Prostate gland (tissue), 2 donors: ENCODE results near the gene DLG2. TPM values are rescaled to one million over a fixed set of nuclear protein-coding genes. Genes with fewer than 3 reads are reported as not detected.

ENCODE experiments used
- DNase-seq: peaks from one replicate; pipeline ENCODE4 v3.0.0-alpha.2; 2019; ENCODE audit warnings: low spot score
- H3K27ac ChIP-seq, 2 donors: fragments of 200-600 bp; sonication (generic); 2 replicates each; pipeline ENCODE4 v1.5.1; 2017 to 2019
- H3K27me3 ChIP-seq: fragments of 200-600 bp; sonication (generic); replicated peaks from 2 replicates; pipeline ENCODE4 v1.5.1; 2019; ENCODE audit not compliant: insufficient read depth
- H3K36me3 ChIP-seq, 2 donors: fragments of 200-600 bp; sonication (generic); 1 replicate in 1 of 2; 2 replicates in 1 of 2; pipeline versions ENCODE4 v1.5.1 to v1.8.1; 2017 to 2019
- H3K4me1 ChIP-seq: fragments of 200-600 bp; sonication (generic); replicated peaks from 2 replicates; pipeline ENCODE4 v1.5.1; 2019
- H3K4me3 ChIP-seq, 2 donors: fragments of 200-600 bp; sonication (generic); 2 replicates each; pipeline ENCODE4 v1.5.1; 2017 to 2019
- H3K9me3 ChIP-seq: fragments of 200-600 bp; sonication (generic); 2 replicates; pipeline ENCODE4 v1.5.1; 2017
- CTCF ChIP-seq, 4 experiments: fragments of 200-600 bp in 2 of 4; fragments of 450-650 bp in 2 of 4; sonication (generic) in 2 of 4; IDR thresholded peaks; 1 replicate in 3 of 4; 2 replicates in 1 of 4; pipeline ENCODE4 v1.5.1; 2016 to 2019; ENCODE audit warnings: antibody characterized with exemption in 4 of 4, mild to moderate bottlenecking in 2 of 4, moderate library complexity in 2 of 4
- POLR2A ChIP-seq: fragments of 450-650 bp; IDR thresholded peaks from one replicate; pipeline ENCODE4 v1.6.1; 2016; ENCODE audit warnings: antibody characterized with exemption, mild to moderate bottlenecking
- POLR2AphosphoS5 ChIP-seq: sonication (generic); formaldehyde crosslinking; IDR thresholded peaks from one replicate; pipeline ENCODE4 v1.6.1; 2017; ENCODE audit warnings: antibody characterized with exemption
- WGBS: methylation state at CpG from one replicate; pipeline ENCODE4 v1.1.5; 2018; 5-methylcytosine and 5-hydroxymethylcytosine counted together
- intact Hi-C: fragments of 100-400 bp; cut with DNase I; formaldehyde crosslinking; loops from one replicate; pipeline ENCODE4 v1.14.2; 2022
- total RNA-seq, 2 donors: library from RNA; depleted of rRNA; stranded (reverse); fragments of >200 nt; gene quantifications; one replicate each; pipeline ENCODE4 v1.1.0, GENCODE V29; 2016

DLG2 gene
- total RNA-seq, 2 donors from 2014 or later: 9.8 to 16.2 TPM

DNA sequence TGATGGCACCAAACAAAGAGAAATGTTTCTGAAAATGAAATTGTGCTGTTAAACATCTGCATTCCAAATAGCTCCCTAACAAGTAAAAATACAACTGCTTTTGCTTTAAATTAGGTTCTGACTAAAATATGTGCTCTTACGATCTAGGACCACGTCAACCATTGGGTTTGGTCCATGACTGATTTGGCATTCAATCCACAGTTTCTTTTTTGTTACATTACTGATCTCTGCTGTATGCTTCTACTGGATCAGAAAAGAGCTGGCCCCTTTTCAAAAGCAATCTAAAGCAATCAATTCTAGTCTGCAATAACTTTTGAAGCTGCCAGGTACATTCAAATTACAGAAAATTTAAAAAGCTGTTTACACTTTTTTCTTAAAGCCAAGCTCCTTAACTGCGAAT, 1293.9 kb downstream of the DLG2 start:
- Histone ChIP-seq H3K27me3 (no peaks in the 10 kb centered on the region), H3K36me3 (no peaks in the 10 kb centered on the region), H3K4me3 (no peak overlapping the region), H3K4me1 (no peaks in the 10 kb centered on the region), H3K9me3 (no peaks in the 10 kb centered on the region), H3K27ac (no peak overlapping the region)
- intact Hi-C loops: no loop called here
- TF ChIP-seq POLR2AphosphoS5 (no peak), POLR2A (no peak), CTCF (IDR thresholded peaks at IDR 0.05) (no peak)
- DNase-seq: no peak
- WGBS: 61% methylated on average over 3 of the region's 3 CpGs

- no peak for TF ChIP-seq POLR2AphosphoS5
- no peak for TF ChIP-seq CTCF (IDR thresholded peaks at IDR 0.05)
- no peak for TF ChIP-seq POLR2A
- H3K9me3 ChIP-seq: no peaks in the 10 kb centered on the region
- no peaks in the 10 kb centered on the region for H3K36me3 ChIP-seq
- no peak overlapping the region for H3K4me3 ChIP-seq
- DNase-seq: no peak
- no peaks in the 10 kb centered on the region for H3K4me1 ChIP-seq
- H3K27ac ChIP-seq: no peak overlapping the region
- intact Hi-C loops: no loop called here
- H3K27me3 ChIP-seq: no peaks in the 10 kb centered on the region
These were observed 1304.9 kb downstream of the DLG2 start for GRCh38 chr11:84322211-84322610.

DNA sequence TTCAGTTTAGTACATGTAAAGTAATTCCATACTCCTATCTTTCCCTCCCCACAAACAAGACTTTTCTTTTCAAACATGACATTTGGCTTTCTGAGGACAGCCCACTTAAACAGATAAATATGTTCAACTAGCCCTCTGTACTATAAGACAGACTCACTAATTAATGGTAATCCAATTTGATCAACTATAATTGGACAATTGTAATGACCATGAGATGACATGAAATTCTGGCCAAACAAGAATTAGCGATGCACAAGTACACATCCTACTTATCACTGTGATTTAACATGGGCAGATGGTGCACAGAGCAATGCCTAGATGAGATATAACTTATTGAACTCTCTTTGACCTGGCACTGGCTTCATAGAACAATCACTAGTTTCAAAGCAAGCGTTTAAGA, 1307.3 kb downstream of the DLG2 start:
- H3K9me3 ChIP-seq: no peaks in the 10 kb centered on the region
- no peak for DNase-seq
- no peak overlapping the region for H3K27ac ChIP-seq
- 87% methylated on average over 2 of the region's 2 CpGs for WGBS
- TF ChIP-seq POLR2A: no peak
- TF ChIP-seq CTCF (IDR thresholded peaks at IDR 0.05): no peak
- TF ChIP-seq POLR2AphosphoS5: no peak
- H3K4me3 ChIP-seq: no peak overlapping the region
- intact Hi-C loops: no loop called here
- no peaks in the 10 kb centered on the region for H3K4me1 ChIP-seq
- no peaks in the 10 kb centered on the region for H3K27me3 ChIP-seq
- no peaks in the 10 kb centered on the region for H3K36me3 ChIP-seq

GRCh38 chr11:84316866-84317555, 1310.1 kb downstream of the DLG2 start:
- H3K4me1 ChIP-seq: no peaks in the 10 kb centered on the region
- H3K27me3 ChIP-seq: no peaks in the 10 kb centered on the region
- H3K27ac ChIP-seq: no peak overlapping the region
- WGBS: 46% methylated on average over 13 of the region's 15 CpGs
- no peaks in the 10 kb centered on the region for H3K9me3 ChIP-seq
- no peak overlapping the region for H3K4me3 ChIP-seq
- DNase-seq: no peak
- no peak for TF ChIP-seq CTCF (IDR thresholded peaks at IDR 0.05)
- no peak for TF ChIP-seq POLR2AphosphoS5
- TF ChIP-seq POLR2A: no peak
- intact Hi-C loops: no loop called here
- H3K36me3 ChIP-seq: no peaks in the 10 kb centered on the region

DNA sequence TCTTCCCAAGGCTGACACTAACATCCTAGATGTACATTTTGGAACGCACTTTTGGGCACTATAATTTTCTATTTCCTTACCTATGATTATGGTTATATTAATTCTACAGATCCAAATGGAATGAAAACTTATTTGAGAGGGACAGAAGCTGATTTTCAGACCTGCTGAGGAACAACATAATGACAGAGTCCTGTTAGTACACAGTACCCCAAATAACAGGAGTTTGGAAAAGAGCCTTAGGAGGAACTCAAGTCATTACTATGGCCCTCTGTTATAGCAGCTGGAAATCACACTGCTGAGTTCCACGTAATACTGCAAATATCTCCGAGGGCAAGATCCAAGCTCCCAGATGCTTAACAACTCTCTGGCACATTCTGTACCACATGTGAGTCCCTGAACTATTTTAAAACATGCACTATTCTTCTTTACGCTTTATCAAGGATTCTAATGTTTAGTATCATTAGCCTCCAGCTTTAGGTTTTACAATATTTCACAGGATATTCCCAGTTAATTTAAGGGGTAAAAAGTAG, 1313.2 kb downstream of the DLG2 start:
- H3K36me3 ChIP-seq: no peaks in the 10 kb centered on the region
- H3K9me3 ChIP-seq: no peaks in the 10 kb centered on the region
- TF ChIP-seq POLR2A (no peak), POLR2AphosphoS5 (no peak), CTCF (IDR thresholded peaks at IDR 0.05) (no peak)
- no peak overlapping the region for H3K4me3 ChIP-seq
- H3K27me3 ChIP-seq: no peaks in the 10 kb centered on the region
- intact Hi-C loops: no loop called here
- H3K4me1 ChIP-seq: no peaks in the 10 kb centered on the region
- WGBS: 71% methylated on average over 4 of the region's 4 CpGs
- no peak for DNase-seq
- no peak overlapping the region for H3K27ac ChIP-seq
